Muscle of arm (tissue), 12 donors: ENCODE results near the gene LRRC75A. TPM values are rescaled to one million over a fixed set of nuclear protein-coding genes. Genes with fewer than 3 reads are reported as not detected.

Experiments
- DNase-seq: peaks from one replicate; pipeline ENCODE4 v3.0.0-alpha.2; 2013
- polyA plus RNA-seq, 12 donors: library from polyadenylated mRNA; unstranded; fragments of 120-200 nt; gene quantifications; one replicate each; pipeline ENCODE4 v1.2.1, GENCODE V29; 2013; ENCODE audit not compliant: insufficient read length in 12 of 12

The LRRC75A gene
- polyA plus RNA-seq, 12 donors, result 4.7 to 16.6 (median 5.8) TPM; not detected in 1

GRCh38 chr17:16435925-16436886, 55.8 kb downstream of the LRRC75A start:
- no peak for DNase-seq

GRCh38 chr17:16434662-16435061, 57.3 kb downstream of the LRRC75A start:
- no peak for DNase-seq

GRCh38 chr17:16433514-16433913, 58.5 kb downstream of the LRRC75A start:
- DNase-seq, result no peak

GRCh38 chr17:16432017-16432416, 60.0 kb downstream of the LRRC75A start:
- DNase-seq, result no peak

- DNase-seq, result no peak
Measured at GRCh38 chr17:16430650-16431049, 61.3 kb downstream of the LRRC75A start.

GRCh38 chr17:16429083-16429482, 62.9 kb downstream of the LRRC75A start:
- DNase-seq, result no peak

GRCh38 chr17:16428098-16428882, 63.7 kb downstream of the LRRC75A start:
- DNase-seq, result peak; percentile 43

- DNase-seq, result no peak
Measured at GRCh38 chr17:16427020-16427419, 65.0 kb downstream of the LRRC75A start.

GRCh38 chr17:16425698-16426659, 66.0 kb downstream of the LRRC75A start:
- DNase-seq, result no peak

- DNase-seq, result no peak
Measured at GRCh38 chr17:16425202-16425601, 66.8 kb downstream of the LRRC75A start.

GRCh38 chr17:16423226-16423872, 68.6 kb downstream of the LRRC75A start:
- no peak for DNase-seq

GRCh38 chr17:16422416-16422815, 69.6 kb downstream of the LRRC75A start:
- no peak for DNase-seq

GRCh38 chr17:16419929-16420271, 72.1 kb downstream of the LRRC75A start:
- no peak for DNase-seq

- no peak for DNase-seq
Measured at GRCh38 chr17:16419074-16419928, 72.7 kb downstream of the LRRC75A start.

- DNase-seq, result no peak
Measured at GRCh38 chr17:16418685-16419068, 73.3 kb downstream of the LRRC75A start.

GRCh38 chr17:16417896-16418684, 73.9 kb downstream of the LRRC75A start:
- no peak for DNase-seq

GRCh38 chr17:16417399-16417798, 74.6 kb downstream of the LRRC75A start:
- DNase-seq, result no peak

- no peak for DNase-seq
Measured at GRCh38 chr17:16415031-16415924, 76.7 kb downstream of the LRRC75A start, which contains the start of gene TRPV2. Gene TRPV2, plus strand, starts transcription at chr17:16415571. Its CDS starts 2,098 bp downstream, at chr17:16417669.
